Measurements from ENCODE around the gene EVA1C.

DNA sequence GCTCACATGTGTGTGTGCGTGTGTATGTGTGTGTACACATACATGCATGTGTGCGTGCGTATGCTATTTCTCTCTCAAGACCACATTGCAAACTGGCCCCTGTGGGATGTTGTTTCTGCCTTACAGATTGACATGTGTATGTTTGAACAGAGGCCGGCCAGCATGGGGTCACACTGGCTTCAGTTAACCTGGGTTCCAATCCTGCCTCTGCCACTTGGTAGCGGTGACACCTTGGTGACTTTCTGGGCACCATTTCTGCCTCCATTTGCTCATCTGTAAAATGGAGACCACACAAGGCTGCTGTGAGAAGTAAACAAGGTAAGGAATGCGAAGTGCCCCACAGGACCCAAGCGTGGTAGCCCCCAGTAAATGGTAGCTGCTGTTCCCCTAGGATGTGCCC, 121.1 kb downstream of the EVA1C start:
- no peak for TF ChIP-seq ZNF274 (IDR thresholded peaks at IDR 0.05; ENCODE audit: low read depth, low read length)
- TF ChIP-seq YY1 (IDR thresholded peaks at IDR 0.05; ENCODE audit: insufficient read depth, insufficient read length) = no peak
